A673 (cell line): ENCODE data around the gene CNTN5. TPM values are rescaled to one million over a fixed set of nuclear protein-coding genes. Genes with fewer than 3 reads are reported as not detected.

Experiments used
- BruUV-seq: library from RNA; stranded (reverse); fragments of 400-500 nt; replicated peaks from 2 replicates; lab custom pipeline; 2021; lab: Mats Ljungman, UMichigan
- CTCF ChIA-PET: fragments of 300-600 bp; sonication (Branson Sonifier 250); formaldehyde crosslinking; loops from one replicate; lab custom pipeline; 2022; ENCODE audit warnings: antibody characterized with exemption; lab: Charles Lee
- POLR2A ChIA-PET: fragments of 300-600 bp; sonication (Branson Sonifier 250); formaldehyde crosslinking; loops from one replicate; lab custom pipeline; 2022; ENCODE audit warnings: antibody characterized with exemption; ENCODE audit not compliant: low non-redundant PET; lab: Charles Lee
- DNase-seq: peaks from one replicate; pipeline ENCODE4 v3.0.0-alpha.2; 2015; ENCODE audit warnings: low spot score
- H3K27ac ChIP-seq: fragments of 200-600 bp; sonication (generic); 2 replicates; pipeline ENCODE4 v1.5.1; 2016; ENCODE audit warnings: mixed run types, low read depth, mild to moderate bottlenecking, mixed read lengths, antibody characterized with exemption, low read length; ENCODE audit not compliant: poor library complexity, severe bottlenecking
- H3K27me3 ChIP-seq: fragments of 200-600 bp; sonication (generic); replicated peaks from 2 replicates; pipeline ENCODE4 v1.6.1; 2017; ENCODE audit warnings: mixed run types, low read depth, mild to moderate bottlenecking, mixed read lengths, antibody characterized with exemption, low read length; ENCODE audit not compliant: insufficient read depth, poor library complexity
- H3K36me3 ChIP-seq: fragments of 200-600 bp; sonication (generic); 2 replicates; pipeline ENCODE4 v1.6.1; 2016; ENCODE audit warnings: mixed run types, mild to moderate bottlenecking, mixed read lengths, antibody characterized with exemption, low read length; ENCODE audit not compliant: insufficient read depth, poor library complexity, severe bottlenecking
- H3K4me1 ChIP-seq: fragments of 200-600 bp; sonication (generic); 2 replicates; pipeline ENCODE4 v1.6.1; 2017; ENCODE audit warnings: mixed run types, mild to moderate bottlenecking, mixed read lengths, antibody characterized with exemption, low read length; ENCODE audit not compliant: insufficient read depth, poor library complexity, severe bottlenecking
- H3K4me3 ChIP-seq: fragments of 200-600 bp; sonication (generic); 2 replicates; pipeline ENCODE4 v1.5.1; 2016; ENCODE audit warnings: low read depth, mixed run types, mild to moderate bottlenecking, mixed read lengths, low read length; ENCODE audit not compliant: poor library complexity, severe bottlenecking
- H3K9me3 ChIP-seq: fragments of 200-600 bp; sonication (generic); 2 replicates; pipeline ENCODE4 v1.6.1; 2016; ENCODE audit warnings: mixed run types, low read depth, mild to moderate bottlenecking, mixed read lengths, antibody characterized with exemption, low read length; ENCODE audit not compliant: poor library complexity, severe bottlenecking
- EZH2 ChIP-seq: fragments of 200-600 bp; sonication (generic); IDR thresholded peaks from 2 replicates; pipeline ENCODE4 v1.6.1; 2017; ENCODE audit warnings: borderline replicate concordance, low read depth, mild to moderate bottlenecking, mixed read lengths, antibody characterized with exemption, low read length; ENCODE audit not compliant: poor library complexity, severe bottlenecking
- intact Hi-C: fragments of 100-400 bp; cut with micrococcal nuclease; formaldehyde crosslinking; loops from one replicate; pipeline ENCODE4 v1.10.0; 2022; ENCODE audit not compliant: unreplicated experiment
- total RNA-seq: library from RNA; stranded (reverse); gene quantifications from 2 replicates; pipeline ENCODE4 v1.2.3, GENCODE V29; 2021
- TF ChIP-seq, protein P1 (sequence below): fragments of 300-800, 200-600 bp; sonication (generic); conservative IDR thresholded peaks from 2 replicates; pipeline ENCODE4 v1.5.1; 2017; ENCODE audit warnings: low read depth, mild to moderate bottlenecking, antibody characterized with exemption, low read length, moderate library complexity, mixed read lengths

Gene CNTN5
- total RNA-seq, 1 experiment from 2014 or later: 0.80 TPM

DNA sequence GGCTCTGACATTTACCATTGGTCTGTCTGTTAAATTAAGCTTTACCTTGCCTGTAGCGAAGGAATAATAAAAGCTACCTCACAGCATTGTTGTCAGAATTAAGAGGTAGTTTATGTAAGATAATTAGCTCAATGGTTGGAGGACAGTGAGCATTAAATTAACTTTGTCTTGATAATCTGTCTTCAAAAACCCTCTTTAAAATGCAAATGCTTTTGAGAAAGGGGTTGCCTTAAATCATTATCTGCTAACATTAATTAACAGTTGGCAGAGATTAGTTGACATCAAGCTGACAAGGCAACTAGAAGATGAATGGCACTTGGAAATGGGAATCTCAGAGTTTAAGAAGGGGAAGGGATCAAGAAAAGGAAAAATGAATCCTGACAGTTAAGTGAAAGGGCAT is 905.2 kb downstream of the CNTN5 start:
- ChIA-PET POLR2A (no interaction called here), CTCF (no interaction called here)
- Histone ChIP-seq H3K27ac (no peak overlapping the region), H3K36me3 (no peaks in the 10 kb centered on the region), H3K4me1 (no peaks in the 10 kb centered on the region), H3K4me3 (no peak overlapping the region), H3K9me3 (peaks cover 4% of the 10 kb centered on the region), H3K27me3 (no peaks in the 10 kb centered on the region)
- intact Hi-C loops: no loop called here
- TF ChIP-seq, protein P1, sequence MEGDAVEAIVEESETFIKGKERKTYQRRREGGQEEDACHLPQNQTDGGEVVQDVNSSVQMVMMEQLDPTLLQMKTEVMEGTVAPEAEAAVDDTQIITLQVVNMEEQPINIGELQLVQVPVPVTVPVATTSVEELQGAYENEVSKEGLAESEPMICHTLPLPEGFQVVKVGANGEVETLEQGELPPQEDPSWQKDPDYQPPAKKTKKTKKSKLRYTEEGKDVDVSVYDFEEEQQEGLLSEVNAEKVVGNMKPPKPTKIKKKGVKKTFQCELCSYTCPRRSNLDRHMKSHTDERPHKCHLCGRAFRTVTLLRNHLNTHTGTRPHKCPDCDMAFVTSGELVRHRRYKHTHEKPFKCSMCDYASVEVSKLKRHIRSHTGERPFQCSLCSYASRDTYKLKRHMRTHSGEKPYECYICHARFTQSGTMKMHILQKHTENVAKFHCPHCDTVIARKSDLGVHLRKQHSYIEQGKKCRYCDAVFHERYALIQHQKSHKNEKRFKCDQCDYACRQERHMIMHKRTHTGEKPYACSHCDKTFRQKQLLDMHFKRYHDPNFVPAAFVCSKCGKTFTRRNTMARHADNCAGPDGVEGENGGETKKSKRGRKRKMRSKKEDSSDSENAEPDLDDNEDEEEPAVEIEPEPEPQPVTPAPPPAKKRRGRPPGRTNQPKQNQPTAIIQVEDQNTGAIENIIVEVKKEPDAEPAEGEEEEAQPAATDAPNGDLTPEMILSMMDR: no peak
- TF ChIP-seq EZH2: no peak
- no TSS peak for BruUV-seq
- no peak for DNase-seq

DNA sequence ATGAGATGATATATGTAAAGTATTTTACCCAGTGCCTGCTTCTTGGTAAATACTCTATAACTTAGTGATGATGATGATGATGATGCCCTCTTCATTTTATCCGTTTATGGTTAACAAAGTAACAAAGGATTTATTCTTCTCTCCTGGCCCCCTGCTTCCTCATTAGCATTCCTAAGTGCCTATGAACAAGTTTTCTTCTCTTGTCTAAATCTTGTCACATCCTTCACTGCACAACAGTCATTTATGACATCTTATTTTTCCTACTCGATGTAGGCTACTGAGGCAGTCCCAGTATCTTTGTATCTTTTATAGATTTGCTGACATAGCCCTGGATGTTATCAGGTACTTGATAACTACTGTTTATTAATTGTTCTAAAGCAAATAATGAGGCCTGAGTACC is 911.9 kb downstream of the CNTN5 start:
- Histone ChIP-seq H3K36me3 (no peaks in the 10 kb centered on the region), H3K27me3 (no peaks in the 10 kb centered on the region), H3K4me3 (no peak overlapping the region), H3K27ac (no peak overlapping the region), H3K9me3 (peaks cover 4% of the 10 kb centered on the region), H3K4me1 (peaks cover 4% of the 10 kb centered on the region)
- ChIA-PET POLR2A (no interaction called here), CTCF (no interaction called here)
- intact Hi-C loops: no loop called here
- no TSS peak for BruUV-seq
- DNase-seq: peak; percentile 55
- TF ChIP-seq EZH2: no peak
- TF ChIP-seq, protein P1: no peak

DNA sequence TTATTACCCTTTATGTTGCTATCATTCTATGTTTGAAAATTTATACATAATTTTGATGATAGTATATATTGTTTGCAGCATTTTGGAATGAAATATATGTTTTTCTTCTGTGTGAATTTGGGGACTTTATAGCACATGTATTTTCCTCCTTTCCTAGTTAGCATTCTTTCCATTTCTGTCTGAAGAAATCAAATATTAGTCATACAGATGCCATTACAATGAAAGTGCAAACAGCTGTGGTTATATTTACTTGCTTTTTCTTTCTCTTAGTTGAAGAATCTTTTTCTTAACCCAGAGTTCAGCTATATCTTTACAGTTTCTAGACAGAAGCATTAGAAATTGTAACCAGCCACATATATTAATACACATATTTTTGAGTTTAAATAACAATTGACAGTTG is 913.3 kb downstream of the CNTN5 start:
- no peak overlapping the region for H3K27ac ChIP-seq
- no peaks in the 10 kb centered on the region for H3K27me3 ChIP-seq
- DNase-seq: no peak
- H3K9me3 ChIP-seq: no peaks in the 10 kb centered on the region
- intact Hi-C loops: no loop called here
- peaks cover 4% of the 10 kb centered on the region for H3K4me1 ChIP-seq
- no peak for TF ChIP-seq EZH2
- TF ChIP-seq, protein P1: no peak
- no peaks in the 10 kb centered on the region for H3K36me3 ChIP-seq
- no peak overlapping the region for H3K4me3 ChIP-seq
- BruUV-seq: no TSS peak
- ChIA-PET CTCF (no interaction called here), POLR2A (interaction anchor here (0.6 kb wide), 1 partner anchor 114 kb away, joined by 3 read pairs; no protein-coding TSS in a partner anchor)
